Neutrophil (primary cell): Measurements from ENCODE around the gene UVRAG.

Source experiments
- H3K27ac ChIP-seq: fragments of 200-600 bp; sonication (generic); 2 replicates; pipeline ENCODE4 v1.5.1; 2016; ENCODE audit warnings: mild to moderate bottlenecking, moderate library complexity
- H3K27me3 ChIP-seq: fragments of 200-600 bp; sonication (generic); 2 replicates; pipeline ENCODE4 v1.6.0; 2016; ENCODE audit warnings: mild to moderate bottlenecking
- H3K36me3 ChIP-seq: fragments of 200-600 bp; sonication (generic); 2 replicates; pipeline ENCODE4 v1.5.1; 2017
- H3K4me1 ChIP-seq, 2 experiments: fragments of 200-600 bp in 1 of 2; sonication (generic) in 1 of 2; 1 replicate in 1 of 2; 2 replicates in 1 of 2; pipeline versions ENCODE4 v1.5.1 to v1.6.1; 2013 to 2016; ENCODE audit warnings: low read depth in 1 of 2, low read length in 1 of 2, mild to moderate bottlenecking in 1 of 2, moderate library complexity in 1 of 2; ENCODE audit not compliant: control insufficient read depth in 1 of 2, insufficient read depth in 1 of 2
- H3K4me3 ChIP-seq, 2 experiments: fragments of 200-600 bp in 1 of 2; sonication (generic) in 1 of 2; 1 replicate in 1 of 2; 2 replicates in 1 of 2; pipeline ENCODE4 v1.5.1; 2013 to 2016; ENCODE audit warnings: low read depth in 1 of 2, low read length in 1 of 2, mild to moderate bottlenecking in 1 of 2, moderate library complexity in 1 of 2
- H3K9me3 ChIP-seq: fragments of 200-600 bp; sonication (generic); 2 replicates; pipeline ENCODE4 v1.5.1; 2016
- TF ChIP-seq, protein P1 (sequence below): fragments of 200-600 bp; sonication (generic); IDR thresholded peaks from 2 replicates; pipeline ENCODE4 v1.5.1; 2016; ENCODE audit warnings: antibody characterized with exemption

Gene UVRAG

GRCh38 chr11:75893251-75893650, 78.2 kb downstream of the UVRAG start:
- Histone ChIP-seq H3K27me3 (no peaks in the 10 kb centered on the region), H3K4me3 (peak overlapping the region in 1 of 2 experiments; percentile 22), H3K27ac (peak overlapping the region; percentile 95), H3K4me1 (peaks cover 45 to 49% of the 10 kb centered on the region in 2 experiments), H3K9me3 (no peaks in the 10 kb centered on the region), H3K36me3 (no peaks in the 10 kb centered on the region)
- TF ChIP-seq, protein P1, sequence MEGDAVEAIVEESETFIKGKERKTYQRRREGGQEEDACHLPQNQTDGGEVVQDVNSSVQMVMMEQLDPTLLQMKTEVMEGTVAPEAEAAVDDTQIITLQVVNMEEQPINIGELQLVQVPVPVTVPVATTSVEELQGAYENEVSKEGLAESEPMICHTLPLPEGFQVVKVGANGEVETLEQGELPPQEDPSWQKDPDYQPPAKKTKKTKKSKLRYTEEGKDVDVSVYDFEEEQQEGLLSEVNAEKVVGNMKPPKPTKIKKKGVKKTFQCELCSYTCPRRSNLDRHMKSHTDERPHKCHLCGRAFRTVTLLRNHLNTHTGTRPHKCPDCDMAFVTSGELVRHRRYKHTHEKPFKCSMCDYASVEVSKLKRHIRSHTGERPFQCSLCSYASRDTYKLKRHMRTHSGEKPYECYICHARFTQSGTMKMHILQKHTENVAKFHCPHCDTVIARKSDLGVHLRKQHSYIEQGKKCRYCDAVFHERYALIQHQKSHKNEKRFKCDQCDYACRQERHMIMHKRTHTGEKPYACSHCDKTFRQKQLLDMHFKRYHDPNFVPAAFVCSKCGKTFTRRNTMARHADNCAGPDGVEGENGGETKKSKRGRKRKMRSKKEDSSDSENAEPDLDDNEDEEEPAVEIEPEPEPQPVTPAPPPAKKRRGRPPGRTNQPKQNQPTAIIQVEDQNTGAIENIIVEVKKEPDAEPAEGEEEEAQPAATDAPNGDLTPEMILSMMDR: no peak

DNA sequence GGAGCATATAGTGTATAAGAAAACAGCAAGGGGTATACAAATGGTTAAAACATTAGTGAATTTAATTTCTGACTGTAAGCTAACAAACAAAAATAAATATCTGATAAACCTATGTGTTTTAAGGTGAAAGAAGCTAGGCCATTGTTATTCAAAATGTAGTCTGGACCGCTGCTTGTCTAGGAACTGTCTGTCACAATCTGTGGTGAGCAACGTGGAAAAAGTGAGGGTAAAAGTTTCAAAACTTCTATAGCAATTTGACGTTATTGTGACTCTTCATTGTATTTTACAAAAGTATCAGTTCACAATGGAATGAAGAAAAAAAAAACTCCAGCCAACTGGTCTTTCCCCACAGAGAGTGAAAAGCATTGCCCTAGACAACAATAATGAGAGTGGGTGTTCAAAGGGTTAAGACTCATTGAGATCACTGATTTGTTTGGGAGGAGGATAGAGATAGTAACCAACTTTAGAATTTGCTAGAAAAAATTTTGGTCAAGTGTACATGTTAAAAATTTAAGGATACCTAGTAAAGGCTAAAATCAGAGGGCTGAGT, 79.1 kb downstream of the UVRAG start:
- peak overlapping the region in 1 of 2 experiments; percentile 22 for H3K4me3 ChIP-seq
- H3K9me3 ChIP-seq: no peaks in the 10 kb centered on the region
- no peaks in the 10 kb centered on the region for H3K27me3 ChIP-seq
- no peaks in the 10 kb centered on the region for H3K36me3 ChIP-seq
- TF ChIP-seq, protein P1: no peak
- peaks cover 45 to 46% of the 10 kb centered on the region in 2 experiments for H3K4me1 ChIP-seq
- peak overlapping the region; percentile 95 for H3K27ac ChIP-seq

DNA sequence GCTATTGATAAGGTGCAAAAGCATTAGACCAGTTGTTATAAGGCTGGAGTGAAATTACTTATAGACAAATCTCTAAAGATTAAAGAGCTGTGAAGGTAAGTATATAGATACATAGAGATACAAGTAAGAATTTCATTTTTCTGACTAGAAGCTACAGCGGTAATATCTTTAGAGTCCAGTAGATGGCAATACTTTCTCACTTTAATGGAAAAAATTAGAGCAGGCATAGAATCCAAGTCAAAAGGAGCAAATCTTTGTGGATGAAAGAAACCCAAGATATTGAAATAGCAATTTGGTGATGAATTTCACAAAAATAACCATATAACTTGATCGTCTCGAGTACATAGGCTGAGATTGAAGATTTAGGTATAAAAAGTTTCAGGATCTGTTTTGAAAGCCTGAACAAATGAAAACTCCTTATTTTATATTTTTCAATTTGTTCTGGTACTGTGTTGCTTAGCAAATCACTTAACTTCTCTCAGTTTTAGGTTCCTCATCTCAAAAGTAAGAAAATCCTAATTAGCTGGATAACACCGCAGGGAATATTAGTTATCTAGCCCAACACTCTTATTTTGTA, 81.9 kb downstream of the UVRAG start:
- Histone ChIP-seq H3K9me3 (no peaks in the 10 kb centered on the region), H3K4me1 (peaks cover 30 to 32% of the 10 kb centered on the region in 2 experiments), H3K27ac (no peak overlapping the region), H3K36me3 (no peaks in the 10 kb centered on the region), H3K4me3 (no peak overlapping the region), H3K27me3 (no peaks in the 10 kb centered on the region)
- TF ChIP-seq, protein P1: peak; percentile 72

- H3K27ac ChIP-seq: no peak overlapping the region
- H3K27me3 ChIP-seq: no peaks in the 10 kb centered on the region
- H3K9me3 ChIP-seq: no peaks in the 10 kb centered on the region
- TF ChIP-seq, protein P1: no peak
- H3K4me3 ChIP-seq: no peak overlapping the region
- H3K4me1 ChIP-seq: peaks cover 11 to 12% of the 10 kb centered on the region in 2 experiments
- H3K36me3 ChIP-seq: no peaks in the 10 kb centered on the region
These were observed 83.9 kb downstream of the UVRAG start for GRCh38 chr11:75898871-75899270.

DNA sequence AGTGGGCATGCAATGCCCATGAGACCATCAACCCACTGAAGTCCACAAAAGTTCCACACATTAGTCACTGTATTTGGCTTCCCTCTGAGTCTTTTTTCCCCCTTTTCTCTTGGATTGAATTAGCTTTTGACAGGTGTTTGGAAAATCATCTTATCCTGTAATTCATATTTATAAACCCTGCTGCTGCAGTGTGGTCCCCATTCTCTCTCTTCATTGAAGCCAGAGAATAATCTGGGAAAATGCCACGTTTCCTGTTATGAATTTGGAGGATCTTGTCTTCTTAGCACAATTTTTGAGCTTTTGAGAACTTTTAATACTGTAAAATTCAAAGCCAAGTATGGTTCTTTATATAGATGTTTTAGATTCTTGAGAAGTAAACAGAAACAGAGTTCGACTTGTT, 84.8 kb downstream of the UVRAG start:
- H3K27me3 ChIP-seq: no peaks in the 10 kb centered on the region
- no peaks in the 10 kb centered on the region for H3K36me3 ChIP-seq
- no peaks in the 10 kb centered on the region for H3K9me3 ChIP-seq
- H3K4me3 ChIP-seq: no peak overlapping the region
- no peak overlapping the region for H3K27ac ChIP-seq
- peaks cover 1 to 5% of the 10 kb centered on the region in 2 experiments for H3K4me1 ChIP-seq
- TF ChIP-seq, protein P1: no peak
